Myocyte (in vitro differentiated cells): ENCODE results near the gene ATP8A1. TPM values are rescaled to one million over a fixed set of nuclear protein-coding genes. Genes with fewer than 3 reads are reported as not detected.

Experiments used
- DNase-seq: peaks from one replicate; pipeline ENCODE4 v3.0.0-alpha.2; 2012; ENCODE audit warnings: low read depth
- total RNA-seq: library from RNA; depleted of rRNA; stranded (reverse); fragments of >200 nt; gene quantifications from 2 replicates; pipeline ENCODE4 v1.2.3, GENCODE V29; 2014

ATP8A1 gene
- total RNA-seq, 1 donor from 2014 or later: 1.4 TPM

DNA sequence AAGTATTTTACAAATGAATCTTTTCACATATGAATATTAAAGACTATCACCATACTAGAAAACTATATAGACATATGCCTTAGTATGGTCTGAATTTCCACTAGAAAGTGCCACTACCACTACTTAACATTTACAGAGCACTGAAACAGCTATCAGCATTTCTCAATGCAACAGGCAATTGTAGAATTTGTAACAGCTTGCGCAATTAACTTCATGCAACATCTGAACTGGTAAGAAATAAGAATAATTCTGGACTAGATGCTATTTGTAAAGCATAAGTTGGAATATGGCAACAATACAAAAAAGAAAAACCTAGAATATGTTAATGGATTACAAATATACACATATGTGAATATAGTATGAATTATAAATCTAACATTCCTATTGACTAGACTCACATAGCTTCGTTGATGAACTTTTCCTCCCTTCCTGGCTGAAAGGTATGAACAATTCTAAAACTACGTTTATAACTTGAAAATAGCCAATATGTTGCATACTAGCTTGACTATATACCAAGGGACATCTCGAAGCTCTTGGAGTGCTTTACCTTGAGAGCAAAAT, 82.0 kb downstream of the ATP8A1 start:
- no peak for DNase-seq

DNA sequence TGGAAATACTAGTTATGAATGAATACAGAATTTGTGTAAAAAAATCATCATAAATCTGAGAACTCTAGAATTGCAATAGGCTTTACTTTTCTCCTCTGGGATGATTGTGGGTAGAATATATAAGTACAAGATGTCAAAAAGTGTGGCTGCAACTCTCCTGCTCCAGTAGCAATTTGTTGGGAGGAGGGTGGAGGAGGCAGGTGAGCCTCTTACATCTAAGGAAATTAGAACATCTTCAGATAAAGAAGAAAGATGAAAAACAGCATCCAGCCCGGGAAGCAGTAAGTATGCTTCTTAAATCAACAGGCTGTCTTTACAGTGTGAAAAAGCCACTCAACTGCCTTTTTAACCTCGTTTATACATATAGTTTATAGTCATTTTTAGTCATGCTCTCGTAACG, 83.7 kb downstream of the ATP8A1 start:
- DNase-seq: no peak

DNA sequence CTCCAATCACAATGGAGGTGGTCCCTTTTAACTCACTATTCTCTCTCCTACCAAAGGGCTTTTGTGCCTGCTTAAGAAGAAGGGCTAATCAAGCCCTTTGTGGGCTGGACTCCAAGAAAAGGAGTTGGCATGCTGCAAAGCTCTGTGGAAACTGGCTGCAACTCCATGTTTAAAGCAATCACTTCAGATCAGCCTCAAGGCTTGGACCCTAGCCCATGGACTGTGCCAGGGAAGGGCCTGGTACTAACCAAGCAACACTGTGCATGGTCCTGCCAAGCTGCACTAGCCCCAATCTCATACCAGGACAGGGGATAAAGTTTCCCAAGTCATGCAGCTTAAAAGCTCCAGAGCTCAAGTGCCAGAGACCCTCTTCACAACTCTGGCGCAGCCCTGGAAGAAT, 86.7 kb downstream of the ATP8A1 start:
- no peak for DNase-seq

DNA sequence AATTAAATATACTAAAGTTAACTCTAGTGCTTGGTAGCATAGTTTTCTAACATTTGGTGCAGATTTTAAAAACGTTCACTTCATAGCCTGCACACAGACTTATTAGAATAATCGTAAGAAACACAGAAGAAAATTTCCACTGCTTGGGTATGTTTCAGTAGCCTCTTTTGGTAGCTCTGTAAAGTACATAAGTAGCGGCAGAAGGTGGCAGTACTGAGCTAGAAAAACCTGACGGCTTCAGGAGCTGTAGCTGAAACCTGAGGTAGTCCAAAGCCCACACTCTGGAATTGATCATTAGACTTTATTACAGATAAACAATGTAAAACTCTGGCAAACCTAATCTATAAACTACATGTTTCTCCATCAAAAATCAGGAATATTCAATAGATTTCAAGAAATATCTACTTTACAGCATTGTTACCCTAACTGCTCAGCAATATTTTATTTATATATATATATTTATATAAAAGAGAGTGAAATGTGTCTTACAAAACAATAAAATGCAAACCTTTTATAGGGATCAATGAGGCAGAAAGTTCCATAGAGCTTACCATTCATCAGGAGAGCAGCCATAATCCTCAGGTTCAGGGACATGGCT, 88.2 kb downstream of the ATP8A1 start:
- peak; percentile 43 for DNase-seq

DNA sequence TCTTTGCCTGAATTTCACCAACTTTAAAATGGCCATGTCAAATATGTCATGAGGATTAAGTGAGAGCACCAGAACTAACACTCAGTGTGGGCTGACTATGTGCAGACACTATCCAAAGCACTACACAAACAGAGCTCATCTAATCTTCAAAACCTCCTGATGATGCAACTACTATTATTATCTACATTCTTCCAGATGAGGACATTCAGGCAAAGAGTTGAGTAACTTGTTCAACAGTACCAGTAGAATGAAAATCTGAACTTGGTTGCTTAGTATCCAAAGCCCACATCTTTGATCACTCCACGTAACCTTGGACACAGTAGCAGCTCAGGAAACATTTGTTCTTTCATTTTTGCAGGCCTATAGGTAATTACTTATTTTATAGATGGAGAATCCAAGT, 90.1 kb downstream of the ATP8A1 start:
- DNase-seq: no peak

DNA sequence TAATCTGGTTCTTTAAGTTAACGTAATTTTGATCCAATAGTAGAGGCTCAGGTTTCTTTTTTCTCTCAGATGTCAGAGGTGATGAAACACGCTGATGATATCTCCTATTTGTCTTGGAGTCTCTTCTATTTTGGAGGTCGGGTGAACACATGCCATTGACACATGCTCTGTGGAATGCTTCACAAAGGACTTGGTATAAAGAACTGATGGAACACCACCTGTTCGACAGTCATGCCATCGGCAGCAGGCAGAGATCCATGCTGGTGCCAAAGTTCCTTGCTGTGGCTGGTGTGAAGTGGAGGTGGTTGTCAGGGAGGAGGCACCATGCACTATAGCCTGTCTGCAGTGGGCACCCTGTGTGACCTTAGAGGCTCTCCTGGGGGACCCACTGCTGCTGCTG, 94.9 kb downstream of the ATP8A1 start:
- peak; percentile 12 for DNase-seq

DNA sequence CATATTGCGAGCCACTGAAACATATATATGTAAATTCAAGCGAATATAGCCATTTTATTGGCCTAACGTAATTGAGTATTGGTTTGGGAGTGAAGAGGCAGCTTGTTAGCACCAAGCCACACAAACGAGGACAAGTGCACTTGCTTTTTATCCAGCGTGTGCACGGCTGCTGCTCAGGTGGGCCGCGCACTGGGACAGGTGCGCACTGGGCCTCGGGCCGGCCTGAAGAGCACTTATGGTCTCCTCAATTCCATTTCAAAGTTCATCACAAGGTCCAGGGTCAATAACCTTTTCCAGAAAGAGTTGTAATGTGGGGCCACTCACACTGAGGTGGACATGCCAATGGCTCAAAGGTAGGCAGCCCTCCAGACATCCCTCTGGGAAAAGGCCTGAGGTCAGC, 95.9 kb downstream of the ATP8A1 start:
- DNase-seq: no peak

DNA sequence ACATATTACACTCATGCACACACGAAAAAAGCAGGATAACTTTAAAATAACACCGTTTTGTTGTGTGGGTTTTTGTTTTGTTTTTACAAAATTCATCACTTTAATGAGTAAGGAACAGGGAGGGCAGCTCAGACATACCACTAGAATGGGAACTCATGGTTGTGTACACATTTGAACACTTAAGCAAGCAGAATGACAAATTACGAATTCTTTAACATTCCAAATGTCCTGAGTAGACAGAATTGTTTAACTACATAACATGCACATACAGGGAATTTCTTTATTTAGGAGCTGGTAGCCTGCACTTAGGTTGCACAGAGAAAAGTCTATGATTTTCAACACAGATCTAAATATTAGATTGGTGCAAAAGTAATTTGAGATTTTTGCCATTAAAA, 96.4 kb downstream of the ATP8A1 start:
- no peak for DNase-seq

DNA sequence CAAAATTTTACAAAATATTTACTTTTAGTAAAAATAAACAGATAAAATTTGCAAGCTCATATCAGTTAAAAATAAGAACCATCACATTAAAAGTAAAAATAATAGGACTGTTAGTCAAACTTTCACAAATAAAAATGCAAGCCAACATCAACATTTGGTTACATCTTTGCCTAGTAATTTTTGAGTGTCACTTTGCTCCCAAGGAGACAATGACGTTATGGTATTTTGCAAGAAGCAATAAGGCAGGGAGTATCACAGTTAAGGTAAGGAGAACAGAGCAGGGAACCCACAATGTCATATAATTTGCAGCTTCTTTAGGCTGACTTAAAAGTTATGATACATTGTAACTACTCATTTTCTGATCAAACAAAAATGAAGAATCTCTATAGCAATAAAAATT, 98.7 kb downstream of the ATP8A1 start:
- DNase-seq: no peak

DNA sequence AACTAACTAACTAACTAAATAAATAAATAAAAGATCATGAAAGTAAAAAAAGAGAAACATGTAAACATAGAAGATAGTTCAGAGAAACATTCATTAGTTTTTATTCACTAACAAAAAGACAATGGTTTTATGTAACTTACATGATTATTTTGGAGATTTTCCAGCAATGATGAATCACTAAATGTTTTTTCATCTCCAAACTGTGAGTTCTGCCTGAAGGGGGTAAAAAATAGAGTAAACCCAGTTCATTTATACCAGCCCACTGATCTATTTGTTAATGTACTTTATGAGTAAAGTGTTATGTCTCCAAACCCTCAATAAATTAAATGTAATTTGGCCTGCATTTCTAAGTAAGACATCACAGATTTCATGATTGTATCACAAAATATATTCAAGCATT, 101.1 kb downstream of the ATP8A1 start:
- no peak for DNase-seq

DNA sequence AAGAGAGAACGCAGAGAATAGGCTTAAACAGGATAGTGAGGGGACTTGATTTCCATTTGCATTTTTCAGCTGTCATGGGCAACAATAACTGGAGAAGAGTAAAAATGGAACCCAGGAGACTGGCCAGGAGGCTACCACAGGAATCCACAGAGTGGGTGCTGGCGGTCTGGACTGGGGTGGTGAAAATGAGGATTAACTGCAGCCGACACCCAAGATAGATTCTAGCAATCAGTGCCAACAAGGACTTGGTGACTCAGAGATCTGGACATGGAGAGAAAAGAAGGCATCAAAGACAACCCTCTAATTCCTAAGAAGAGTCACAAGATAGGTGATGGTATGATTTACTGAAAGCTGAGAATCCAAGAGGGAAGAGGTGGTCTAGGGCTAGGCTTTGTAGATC, 102.8 kb downstream of the ATP8A1 start:
- peak; percentile 7 for DNase-seq

DNA sequence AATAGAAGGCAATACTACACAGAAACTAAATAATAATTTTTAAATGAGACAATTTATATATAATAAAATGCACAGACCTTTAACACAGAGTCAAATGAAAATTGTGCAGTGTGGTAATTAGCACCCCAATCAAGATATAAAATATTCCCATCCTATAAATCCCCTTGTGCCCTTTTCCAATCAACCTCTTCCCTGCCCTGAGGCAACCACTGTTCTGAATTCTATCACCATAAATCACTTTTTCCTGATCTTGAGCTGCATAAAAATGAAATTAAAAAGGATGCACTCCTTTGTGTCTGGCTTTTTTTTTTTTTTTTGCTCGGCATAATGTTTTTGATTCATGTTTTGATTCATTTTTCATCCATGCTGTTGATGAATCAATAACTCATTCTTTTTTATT, 107.0 kb downstream of the ATP8A1 start:
- no peak for DNase-seq

DNA sequence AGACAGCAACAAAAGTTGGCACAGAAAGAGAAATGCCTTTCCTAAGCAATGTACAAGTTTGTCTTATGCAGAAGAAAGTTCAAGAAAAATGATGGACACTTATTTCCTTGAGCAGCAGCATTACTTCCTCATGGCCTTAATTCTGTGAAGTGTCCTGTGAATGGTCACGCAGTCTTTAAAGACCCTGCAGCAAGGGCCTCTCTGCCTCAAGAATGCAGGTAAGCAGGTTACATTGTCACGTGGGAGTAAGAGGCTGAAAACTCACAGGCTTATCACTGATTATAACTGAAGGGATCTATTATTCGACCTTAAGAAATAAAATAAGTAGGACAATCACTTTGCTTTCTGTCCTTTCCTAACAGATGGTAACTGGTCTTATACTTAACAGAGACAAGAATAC, 109.1 kb downstream of the ATP8A1 start:
- no peak for DNase-seq

DNA sequence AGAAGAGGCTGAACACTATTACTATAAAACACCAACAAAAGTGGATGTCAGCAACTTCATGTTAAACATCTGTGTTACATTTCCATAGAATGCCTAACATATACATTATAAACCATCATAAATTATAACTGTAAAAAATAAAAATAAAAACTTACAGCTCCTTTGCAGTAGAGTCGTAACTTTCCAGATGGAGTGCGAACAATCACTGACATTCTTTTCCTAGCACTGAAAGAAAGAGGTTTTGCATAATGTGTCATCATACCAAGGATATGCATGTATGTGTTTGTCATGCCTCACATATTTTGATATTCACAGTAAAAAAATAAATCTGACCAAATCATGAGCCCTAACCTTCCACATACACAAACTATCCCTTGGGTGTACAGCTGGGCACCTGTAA, 113.1 kb downstream of the ATP8A1 start:
- no peak for DNase-seq

DNA sequence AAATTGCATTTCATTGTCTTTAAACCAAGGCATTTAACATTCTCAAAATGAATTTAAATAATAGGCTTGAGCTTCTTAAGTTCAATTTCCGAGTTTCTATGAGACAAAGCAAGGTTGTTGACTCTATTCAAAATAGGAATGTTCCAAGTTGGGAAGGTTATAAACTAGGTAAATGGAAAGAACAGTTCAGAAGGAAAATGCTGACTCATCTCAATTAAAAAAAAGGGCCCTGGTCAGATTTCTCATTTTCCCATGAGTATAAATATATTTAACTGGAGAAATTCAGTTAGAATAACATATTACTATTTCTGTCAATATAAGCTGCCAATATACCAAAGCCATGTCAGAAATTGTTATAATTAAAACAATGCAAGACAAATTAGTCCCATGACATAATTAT, 113.8 kb downstream of the ATP8A1 start:
- no peak for DNase-seq

DNA sequence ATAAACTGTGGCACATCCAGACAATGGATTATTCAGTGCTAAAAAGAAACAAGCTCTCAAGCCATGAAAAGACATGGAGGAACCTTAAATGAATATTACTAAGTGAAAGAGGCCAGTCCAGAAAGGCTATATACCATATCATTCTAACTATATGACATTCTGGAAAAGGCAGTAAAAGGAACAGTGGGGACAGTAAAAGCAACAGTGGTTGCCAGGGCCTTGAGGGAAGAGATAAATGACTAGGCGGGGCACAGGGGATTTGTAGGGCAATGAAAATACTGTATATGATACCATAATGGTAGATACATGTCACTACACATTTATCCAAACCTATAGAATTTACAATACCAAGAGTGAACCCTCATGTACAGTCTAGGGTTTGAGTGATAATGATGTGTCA, 115.3 kb downstream of the ATP8A1 start:
- DNase-seq: no peak

DNA sequence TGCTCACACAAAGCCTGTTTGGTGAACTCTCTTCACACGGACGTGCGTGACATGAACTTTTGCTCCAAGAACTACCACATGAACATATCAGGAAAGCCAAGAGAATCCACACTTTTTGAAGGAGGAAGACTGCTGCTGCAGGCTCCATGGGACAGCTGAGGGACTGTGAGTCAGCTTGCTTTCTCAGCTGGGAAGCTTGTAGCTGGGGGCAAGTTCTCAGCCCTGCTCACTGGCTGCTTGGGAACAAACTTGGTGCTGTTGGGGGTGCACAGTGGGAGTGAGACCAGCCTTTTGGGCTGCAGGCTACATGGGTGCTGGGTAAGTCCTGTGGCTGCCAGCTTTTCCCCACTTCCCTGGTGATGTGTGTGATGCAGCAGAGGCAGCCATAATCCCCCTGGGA, 123.9 kb downstream of the ATP8A1 start:
- no peak for DNase-seq

DNA sequence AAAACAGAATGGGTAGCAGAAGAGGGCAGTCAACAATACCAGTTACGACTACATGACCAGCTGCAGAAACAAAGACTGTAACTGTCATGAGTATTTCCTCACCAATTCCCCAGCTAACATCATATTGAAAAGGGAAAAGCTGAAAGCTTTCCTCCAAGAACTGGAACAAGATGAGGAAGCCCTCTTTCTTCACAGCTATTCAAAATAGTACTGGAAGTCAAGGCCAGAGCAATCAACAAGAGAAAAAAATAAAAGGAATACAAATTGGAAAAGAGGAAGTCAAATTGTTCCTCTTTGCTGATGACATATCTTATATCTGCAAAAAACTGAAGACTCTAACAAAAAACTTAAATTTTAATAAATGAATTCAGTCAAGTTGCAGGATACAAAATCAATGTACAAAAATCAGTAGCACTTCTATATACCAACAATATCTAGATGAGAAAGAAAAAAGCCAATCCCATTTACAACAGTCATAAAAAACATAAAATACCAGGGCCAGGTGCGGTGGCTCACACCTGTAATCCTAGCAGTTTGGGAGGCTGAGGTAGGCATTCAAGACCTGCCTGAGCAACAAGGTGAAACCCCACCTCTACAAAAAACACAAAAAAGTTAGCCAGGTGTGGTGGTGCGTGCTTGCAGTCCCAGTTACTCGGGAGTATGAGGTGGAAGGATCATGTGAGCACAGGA, 125.4 kb downstream of the ATP8A1 start:
- no peak for DNase-seq

DNA sequence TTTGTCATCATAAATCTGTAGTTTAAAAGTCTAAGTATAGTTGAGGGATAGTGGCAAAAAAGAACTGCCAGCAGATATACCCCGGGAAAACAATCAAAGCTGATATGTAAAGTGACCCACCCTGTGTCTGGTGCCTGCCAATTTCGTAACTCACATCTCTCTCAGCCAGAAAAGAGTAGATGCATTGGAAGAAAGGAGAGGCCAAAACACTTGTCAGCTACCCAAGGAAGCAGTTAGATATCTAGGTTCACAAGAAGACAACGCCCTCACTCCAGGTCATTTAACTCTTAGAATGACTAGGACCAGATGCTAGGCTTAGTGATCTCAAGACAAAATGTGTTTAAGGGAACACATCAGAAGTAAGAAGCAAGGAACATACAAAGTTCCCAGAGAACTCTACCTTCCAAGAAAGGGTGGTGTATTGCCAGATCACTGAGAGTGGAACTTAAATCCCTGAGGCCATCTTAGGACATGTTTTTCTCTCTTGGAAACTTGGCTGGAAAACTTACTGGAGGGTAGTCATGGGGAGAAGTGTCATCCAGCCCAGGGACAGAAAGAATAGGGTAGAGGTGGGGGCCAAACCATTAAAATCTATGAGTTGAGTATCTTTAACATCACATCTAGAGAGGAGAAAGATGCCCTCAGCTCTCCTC, 133.7 kb downstream of the ATP8A1 start:
- DNase-seq: no peak

DNA sequence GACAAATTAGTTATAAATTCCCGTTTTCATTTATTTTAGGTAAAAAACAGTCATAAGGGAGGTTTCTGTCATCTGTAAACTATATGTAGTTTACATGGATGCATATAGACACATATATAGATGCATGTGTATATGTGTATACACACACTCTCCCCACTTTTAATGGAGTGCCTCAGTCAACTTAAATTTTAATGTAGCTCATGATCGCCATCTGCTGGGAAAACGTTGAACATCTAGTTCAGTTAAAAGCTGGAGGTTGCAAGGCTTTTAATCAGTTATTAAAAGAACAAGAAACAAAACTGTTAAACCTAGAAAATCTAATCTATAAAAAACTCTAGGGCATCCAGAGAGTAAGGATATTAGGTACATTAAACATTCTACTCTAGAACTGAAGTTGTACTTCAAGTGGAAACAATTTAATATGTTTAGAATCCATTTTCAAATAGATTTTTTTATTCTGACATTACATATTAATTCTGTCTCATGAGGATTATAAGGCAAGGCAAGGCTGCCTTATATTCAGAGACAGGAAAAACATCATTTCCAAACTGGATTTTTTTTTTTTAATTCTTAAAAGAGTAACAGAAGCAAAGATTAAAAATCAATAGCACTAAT, 137.0 kb downstream of the ATP8A1 start:
- peak; percentile 53 for DNase-seq

DNA sequence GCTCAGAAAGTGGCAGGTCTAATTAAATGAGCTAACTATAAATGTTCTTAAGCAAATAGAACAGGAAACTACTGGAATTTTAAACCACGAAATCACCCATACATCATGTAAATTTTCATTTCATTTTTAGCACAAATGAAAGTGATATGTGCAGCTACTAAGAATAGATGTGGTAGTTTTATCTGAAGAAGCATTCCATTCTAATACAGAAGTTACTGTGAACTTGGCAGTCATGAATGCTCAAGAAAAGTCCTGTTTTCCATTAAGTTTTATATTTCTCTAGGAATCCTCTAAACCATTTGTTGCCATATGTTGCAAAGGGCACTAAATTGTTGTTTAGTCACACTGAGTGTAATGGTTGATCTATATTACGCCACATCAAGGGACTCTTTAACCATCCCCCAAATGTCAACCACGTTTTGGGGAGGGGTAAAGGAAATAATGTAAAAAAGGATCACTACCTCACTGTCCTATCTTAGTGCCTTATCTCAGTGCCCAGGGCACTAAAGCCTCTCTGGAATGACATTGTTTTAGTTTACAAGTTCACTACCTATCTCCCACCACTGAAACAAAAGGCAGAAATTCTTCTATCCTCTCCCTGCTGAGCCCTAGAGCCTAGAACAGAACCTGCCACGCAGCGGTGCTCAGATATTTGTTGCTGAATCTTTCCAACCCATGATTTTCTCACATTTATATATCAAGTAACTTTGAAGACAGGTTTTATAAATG, 141.6 kb downstream of the ATP8A1 start:
- DNase-seq: peak; percentile 1
